HG03039 (cell line): ENCODE data around the gene SH2D3A.
"Not testable (repeated sequence)": the region's sequence is repeated elsewhere in the genome, so short reads cannot be mapped to it uniquely, and the experiment has no call there.

Experiments
- ATAC-seq: cut with Tn5 transposase; IDR thresholded peaks from one replicate; pipeline ENCODE4 v1.9.1; 2021; ENCODE audit warnings: mild to moderate bottlenecking, moderate library complexity; ENCODE audit not compliant: unreplicated experiment

Gene SH2D3A

GRCh38 chr19:6762253-6762797, 4.9 kb downstream of the SH2D3A start:
- not testable (repeated sequence) for ATAC-seq

DNA sequence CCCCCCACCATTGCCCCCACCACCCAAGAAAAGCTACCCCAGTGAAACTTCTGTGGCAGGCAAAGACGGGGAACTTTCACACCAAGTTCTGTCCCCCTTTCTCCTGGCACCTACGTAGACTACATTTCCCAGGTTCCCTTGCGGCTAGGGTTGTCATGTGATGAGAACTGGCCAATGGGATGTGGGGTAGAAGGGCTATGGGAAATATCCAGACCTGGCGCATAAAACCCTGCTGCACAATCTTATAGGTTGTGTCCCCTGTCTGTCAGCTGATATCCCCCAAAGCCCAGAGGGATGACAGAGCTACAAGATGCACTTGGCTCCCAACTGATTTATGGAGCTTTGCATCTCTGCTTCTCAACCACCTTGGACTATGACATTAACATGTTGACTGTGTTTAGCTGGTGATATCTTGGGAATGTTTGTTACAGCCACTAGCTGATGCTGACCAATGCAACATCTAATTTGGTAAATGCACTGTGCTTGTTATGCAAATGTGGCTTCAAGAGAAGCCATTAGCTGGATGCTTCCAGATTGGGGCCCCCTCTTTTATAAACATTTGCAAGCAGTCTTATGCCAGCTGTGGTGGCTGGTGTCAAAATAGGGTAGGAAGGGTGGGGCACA, 6.1 kb downstream of the SH2D3A start:
- no peak for ATAC-seq

DNA sequence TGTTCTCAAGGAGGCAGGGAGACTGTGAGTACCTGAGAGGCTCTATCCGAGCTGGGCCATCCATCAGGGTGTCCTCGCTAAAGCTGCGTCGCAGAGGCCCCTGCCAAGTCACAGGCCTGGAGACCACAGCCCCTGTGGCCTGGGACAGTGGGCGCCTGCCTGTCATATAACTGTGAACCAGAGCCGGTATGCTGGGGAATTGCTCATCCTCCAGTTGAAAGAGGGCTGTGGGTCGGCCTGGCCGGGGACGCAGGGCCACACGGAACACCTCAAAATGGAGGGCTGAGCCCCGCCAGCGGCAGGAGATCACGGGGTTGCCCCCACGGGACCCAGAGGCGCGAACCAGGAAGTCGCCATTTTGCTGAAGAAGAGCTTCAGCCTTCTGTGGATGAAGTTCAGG, 6.6 kb downstream of the SH2D3A start:
- ATAC-seq: no peak

DNA sequence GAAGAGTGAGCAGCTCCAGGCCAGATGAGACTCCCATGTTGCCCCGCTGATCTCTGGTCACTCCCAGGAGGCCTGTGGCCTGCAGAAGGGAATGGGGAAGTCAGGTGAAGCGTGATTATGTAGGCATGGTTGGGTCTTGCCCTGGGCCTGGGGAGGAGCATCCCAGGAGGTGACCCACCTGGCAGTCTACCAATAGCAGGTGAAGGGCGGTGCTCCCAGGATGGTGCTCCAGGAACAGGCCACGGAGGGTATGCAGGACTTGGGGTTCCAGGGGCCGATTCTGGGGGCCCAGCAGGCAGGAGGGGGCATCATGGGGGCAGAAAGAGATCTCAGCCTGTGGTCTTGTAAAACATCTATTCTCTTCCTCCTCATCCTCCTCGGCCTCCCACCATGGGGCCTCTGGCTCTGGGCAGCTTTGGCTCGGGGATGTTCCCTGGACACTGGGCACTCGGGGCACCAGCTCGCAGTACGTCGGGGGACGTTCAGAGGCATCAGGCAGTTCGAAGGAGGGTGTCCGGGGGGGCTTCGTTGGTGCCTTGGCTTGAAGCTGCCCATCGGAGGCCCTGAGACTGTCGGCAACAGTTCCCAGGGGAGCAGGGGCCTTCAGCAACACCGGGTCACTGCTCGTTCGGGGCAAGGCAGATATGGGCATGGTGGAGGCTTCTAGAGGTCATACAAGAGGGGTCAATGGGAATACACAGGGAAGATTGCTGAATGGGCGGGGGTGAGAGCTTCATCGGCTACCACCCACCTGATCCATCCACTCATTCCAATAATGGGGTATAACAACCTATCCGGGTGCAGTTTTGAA, 12.4 kb downstream of the SH2D3A start:
- no peak for ATAC-seq

DNA sequence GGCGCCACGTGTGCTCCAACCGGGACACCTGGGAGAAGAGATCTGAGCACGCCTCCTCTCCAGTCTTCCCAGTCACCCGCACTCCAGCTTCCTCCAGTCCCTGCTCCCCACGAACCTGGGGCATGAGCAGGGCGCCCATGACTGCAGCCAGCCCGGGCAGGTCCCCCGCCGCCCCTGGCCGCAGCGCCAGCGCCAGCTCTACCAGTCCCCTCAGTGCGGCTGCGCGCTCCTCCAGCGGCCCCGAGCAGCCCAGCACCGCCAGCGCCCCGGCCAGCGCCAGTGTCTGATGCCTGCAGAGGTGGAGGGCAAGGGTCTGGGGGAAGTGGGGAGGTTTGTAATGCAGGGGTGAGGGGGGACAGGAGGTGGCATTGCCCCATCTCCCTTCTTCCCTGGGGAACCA, 13.1 kb downstream of the SH2D3A start:
- ATAC-seq: no peak

GRCh38 chr19:6753178-6754031, 13.8 kb downstream of the SH2D3A start:
- peak; percentile 71 for ATAC-seq

GRCh38 chr19:6752256-6753177, 14.7 kb downstream of the SH2D3A start:
- no peak for ATAC-seq

GRCh38 chr19:6751189-6751588, 16.0 kb downstream of the SH2D3A start:
- no peak for ATAC-seq

DNA sequence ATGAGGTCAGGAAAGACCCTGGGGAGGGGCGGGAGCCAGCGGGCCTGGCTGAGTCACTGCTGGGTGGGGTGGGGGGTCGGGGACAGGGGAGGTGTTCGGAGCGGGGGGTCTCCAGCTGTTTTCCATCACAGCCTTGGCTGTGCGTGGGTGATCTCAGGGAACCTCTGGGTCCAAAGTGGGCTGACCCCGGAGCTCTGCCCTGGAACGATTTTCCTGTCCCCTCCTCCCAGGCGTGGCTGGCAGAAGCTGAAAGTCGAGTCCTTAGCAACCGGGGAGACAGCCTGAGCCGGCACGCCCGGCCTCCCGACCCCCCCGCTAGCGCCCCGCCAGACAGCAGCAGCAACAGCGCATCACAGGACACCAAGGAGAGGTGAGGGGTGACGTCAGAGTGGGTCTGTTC, 17.2 kb downstream of the SH2D3A start:
- no peak for ATAC-seq

- ATAC-seq: not testable (repeated sequence)
These were observed 18.7 kb downstream of the SH2D3A start for GRCh38 chr19:6748543-6748942.

- no peak for ATAC-seq
These were observed 21.3 kb downstream of the SH2D3A start for GRCh38 chr19:6745965-6746364.

DNA sequence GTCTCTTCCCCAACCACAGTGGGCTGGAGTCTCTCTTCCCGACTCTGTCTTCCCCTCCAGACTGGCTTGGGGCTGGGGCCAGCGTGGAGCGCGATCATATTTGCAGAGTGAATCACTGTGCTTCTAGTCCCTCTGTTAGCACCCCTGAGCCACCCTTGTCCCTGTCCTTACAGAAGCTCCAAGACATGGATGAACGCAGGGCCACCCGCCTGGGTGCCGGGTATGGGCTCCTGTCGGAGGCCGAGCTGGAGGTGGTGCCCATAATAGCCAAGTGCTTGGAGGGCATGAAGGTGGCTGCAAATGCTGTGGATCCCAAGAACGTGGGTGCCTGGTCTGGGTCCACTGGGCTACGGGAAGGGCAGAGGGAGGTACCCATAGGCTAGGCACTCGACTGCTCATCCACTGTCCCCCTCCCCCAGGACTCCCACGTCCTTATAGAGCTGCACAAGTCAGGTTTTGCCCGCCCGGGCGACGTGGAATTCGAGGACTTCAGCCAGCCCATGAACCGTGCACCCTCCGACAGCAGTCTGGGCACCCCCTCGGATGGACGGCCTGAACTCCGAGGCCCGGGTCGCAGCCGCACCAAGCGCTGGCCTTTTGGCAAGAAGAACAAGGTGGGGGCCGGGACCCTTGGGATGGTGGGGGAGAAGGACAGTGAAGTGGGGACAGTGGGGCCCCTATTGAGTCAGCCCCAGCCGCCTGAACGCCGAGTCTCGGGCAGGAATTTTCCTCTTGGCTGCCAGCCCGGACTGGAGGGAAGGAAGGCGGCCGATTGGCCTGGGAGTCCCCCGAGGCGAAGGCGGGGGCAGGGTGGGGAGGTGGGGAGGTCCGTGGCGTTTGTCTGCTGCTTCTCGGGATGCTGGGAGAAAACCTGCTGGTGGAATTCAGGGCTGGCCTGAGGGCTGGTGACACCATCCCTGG, 22.6 kb downstream of the SH2D3A start:
- ATAC-seq: no peak

- ATAC-seq: no peak
These were observed 23.4 kb downstream of the SH2D3A start for GRCh38 chr19:6743714-6744380.

DNA sequence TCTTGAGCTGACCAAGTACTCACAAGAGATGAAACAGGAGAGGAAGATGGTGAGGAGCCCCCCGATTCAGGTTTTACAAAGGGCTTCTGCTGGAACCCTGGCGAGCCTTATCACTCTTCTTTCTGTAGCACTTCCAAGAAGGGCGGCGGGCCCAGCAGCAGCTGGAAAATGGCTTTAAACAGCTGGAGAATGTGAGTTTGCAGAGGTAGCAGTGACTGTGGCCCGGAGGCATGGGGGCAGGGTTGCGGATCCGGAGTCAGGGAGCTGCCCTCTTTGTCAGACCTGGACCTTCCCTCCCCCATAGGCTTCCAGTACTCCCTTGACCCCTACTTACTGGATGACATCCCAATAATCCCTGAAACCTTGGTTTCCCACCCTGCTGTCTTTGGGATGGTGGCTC, 24.2 kb downstream of the SH2D3A start:
- no peak for ATAC-seq

- ATAC-seq: no peak
These were observed 26.5 kb downstream of the SH2D3A start for GRCh38 chr19:6740589-6741343.

GRCh38 chr19:6739883-6740588, 27.2 kb downstream of the SH2D3A start:
- no peak for ATAC-seq

GRCh38 chr19:6739390-6739882, 27.8 kb downstream of the SH2D3A start, which contains the start of gene TRIP10:
TRIP10 (plus strand) TSS chr19:6739680; CDS start chr19:6739762, 82 bp downstream.
- no peak for ATAC-seq
